K562 (cell line): Measurements from ENCODE around the gene NDUFA13. TPM values are rescaled to one million over a fixed set of nuclear protein-coding genes. Genes with fewer than 3 reads are reported as not detected.

Experiments used
- ATAC-seq: fragments of 200-7000 bp; cut with Tn5 transposase; 3 replicates; pipeline ENCODE4 v1.9.1; 2020; ENCODE audit warnings: moderate library complexity
- BruUV-seq: library from RNA; stranded (reverse); fragments of 400-500 nt; replicated peaks from 2 replicates; lab custom pipeline; 2021; lab: Mats Ljungman, UMichigan
- CTCF ChIA-PET: fragments of 300-600 bp; formaldehyde crosslinking; extraction: SDS; loops from one replicate; lab custom pipeline; 2021; ENCODE audit warnings: low intra/inter-chr PET ratio; lab: Yijun Ruan, JAX
- POLR2A ChIA-PET: fragments of 300-600, 350-650 bp; sonication (Branson Sonifier 250); formaldehyde crosslinking; extraction: SDS; loops from one replicate; lab custom pipeline; 2021; ENCODE audit warnings: antibody characterized with exemption, inconsistent platforms; lab: Yijun Ruan, JAX
- DNase-seq, 4 experiments: peaks; one replicate each; pipeline versions ENCODE4 v3.0.0 to v3.0.0-alpha.2; 2011 to 2018; ENCODE audit warnings: low spot score in 3 of 4, mixed read lengths in 3 of 4; ENCODE audit errors: extremely low read depth in 1 of 4
- FAIRE-seq: peaks from 2 replicates; lab custom pipeline; 2011; peaks lifted over from hg19 to GRCh38; lab: Jason Lieb, UNC
- H2AFZ ChIP-seq: 2 replicates; pipeline ENCODE4 v1.6.0; 2011; ENCODE audit warnings: low read depth, low read length, control low read depth, inconsistent platforms
- H3K27ac ChIP-seq: fragments of 200-600 bp; 3 replicates; pipeline ENCODE4 v1.8.0; 2011; ENCODE audit warnings: low read depth, mild to moderate bottlenecking, control low read depth, inconsistent platforms, low read length, moderate library complexity, mixed read lengths; ENCODE audit errors: extremely low read depth
- H3K27me3 ChIP-seq, 2 experiments: fragments of 300-600 bp in 1 of 2; 2 replicates in 1 of 2; 3 replicates in 1 of 2; pipeline versions ENCODE4 v1.6.0 to v1.8.0; 2011; ENCODE audit warnings: inconsistent platforms in 2 of 2, low read length in 2 of 2, mild to moderate bottlenecking in 1 of 2, mixed read lengths in 1 of 2, moderate library complexity in 1 of 2; ENCODE audit not compliant: control insufficient read depth in 2 of 2, insufficient read depth in 2 of 2
- H3K36me3 ChIP-seq: fragments of 300-600 bp; 3 replicates; pipeline ENCODE4 v1.8.0; 2011; ENCODE audit warnings: mild to moderate bottlenecking, low read length, inconsistent platforms; ENCODE audit not compliant: control insufficient read depth, insufficient read depth
- H3K4me1 ChIP-seq, 2 experiments: fragments of 200-600 bp in 1 of 2; replicated peaks in 1 of 2; 2 replicates in 1 of 2; 3 replicates in 1 of 2; pipeline versions ENCODE4 v1.5.1 to v1.8.0; 2011; ENCODE audit warnings: inconsistent platforms in 2 of 2, low read length in 2 of 2, mild to moderate bottlenecking in 1 of 2, mixed read lengths in 1 of 2, moderate library complexity in 1 of 2; ENCODE audit not compliant: control insufficient read depth in 2 of 2, insufficient read depth in 2 of 2
- H3K4me2 ChIP-seq: 2 replicates; pipeline ENCODE4 v1.6.1; 2011; ENCODE audit warnings: low read length, control low read depth, inconsistent platforms, mixed read lengths; ENCODE audit not compliant: insufficient read depth
- H3K4me3 ChIP-seq: fragments of 200-600 bp; sonication (generic), shearing (Covaris generic); 2 replicates; pipeline ENCODE4 v1.5.1; 2016; ENCODE audit warnings: control low read depth, inconsistent platforms
- H3K79me2 ChIP-seq: fragments of 200-600 bp; 3 replicates; pipeline ENCODE4 v1.8.0; 2011; ENCODE audit warnings: low read length, inconsistent platforms; ENCODE audit not compliant: control insufficient read depth, insufficient read depth
- H3K9ac ChIP-seq, 2 experiments: 2 replicates each; pipeline versions ENCODE4 v1.6.0 to v1.6.1; 2011; ENCODE audit warnings: low read depth in 2 of 2, low read length in 2 of 2, control low read depth in 1 of 2, inconsistent platforms in 1 of 2, mild to moderate bottlenecking in 1 of 2, mixed read lengths in 1 of 2; ENCODE audit not compliant: insufficient read depth in 1 of 2
- H3K9me1 ChIP-seq: one replicate; pipeline ENCODE4 v1.6.0; 2011; ENCODE audit warnings: inconsistent platforms, mild to moderate bottlenecking, low read length, moderate library complexity; ENCODE audit not compliant: control insufficient read depth, insufficient read depth
- H3K9me3 ChIP-seq: replicated peaks from 2 replicates; pipeline ENCODE4 v1.5.1; 2011; ENCODE audit warnings: low read depth, low read length, inconsistent platforms; ENCODE audit not compliant: control insufficient read depth, insufficient read depth
- H4K20me1 ChIP-seq: replicated peaks from 2 replicates; pipeline ENCODE4 v1.6.1; 2011; ENCODE audit warnings: low read length, inconsistent platforms, mixed read lengths; ENCODE audit not compliant: control insufficient read depth, insufficient read depth
- LEF1 ChIP-seq: fragments of 450-650 bp; IDR thresholded peaks from 2 replicates; pipeline ENCODE4 v1.6.1; 2016; ENCODE audit warnings: mild to moderate bottlenecking
- ZNF121 ChIP-seq: sonication (generic); formaldehyde crosslinking; conservative IDR thresholded peaks from 2 replicates; pipeline ENCODE4 v1.8.0; 2022; ENCODE audit warnings: missing genetic modification reagents
- WGBS: fragments of 100-300 bp; shearing (Covaris generic); methylation state at CpG from one replicate; pipeline ENCODE4 v1.1.6; 2016; ENCODE audit warnings: low coverage, mixed read lengths; ENCODE audit not compliant: insufficient coverage; ENCODE audit errors: missing lambda C conversion rate; 5-methylcytosine and 5-hydroxymethylcytosine counted together
- in situ Hi-C: fragments of 300-500 bp; cut with MboI; formaldehyde crosslinking; loops from 4 replicates; pipeline ENCODE4 v1.15.0; 2018; ENCODE audit warnings: inconsistent platforms, mixed read lengths
- intact Hi-C: fragments of 100-400 bp; cut with micrococcal nuclease; formaldehyde crosslinking; loops from 2 replicates; pipeline ENCODE4 v1.14.2; 2022
- polyA plus RNA-seq, 8 experiments: library from polyadenylated mRNA; depleted of rRNA in 4 of 8; stranded (reverse) in 5 of 8; unstranded in 3 of 8; fragments of >200 nt; fragmentation: Nextera tagmentation in 2 of 8; fragmentation: Illumina TruSeq in 1 of 8; extraction: Ambion mirVana in 2 of 8; extraction: Trizol in 1 of 8; gene quantifications; 2 replicates each; pipeline versions ENCODE4 v1.2.1 to v1.2.3, GENCODE V29; 2011 to 2014; ENCODE audit warnings: inconsistent platforms in 1 of 8, missing spikeins in 1 of 8
- total RNA-seq, 7 experiments: library from RNA; depleted of rRNA in 6 of 7; stranded (reverse); fragments of >200 nt in 6 of 7; fragmentation: Illumina TruSeq in 2 of 7; extraction: Trizol in 2 of 7; gene quantifications; 2 replicates each; pipeline versions ENCODE4 v1.2.1 to v1.2.3, GENCODE V29; 2011 to 2021; ENCODE audit warnings: low replicate concordance in 1 of 7
- TF ChIP-seq, protein P1 (sequence below): fragments of 250-450 bp; sonication (Bioruptor Pico); IDR thresholded peaks from 2 replicates; pipeline ENCODE4 v1.4.0; 2020; ENCODE audit warnings: mild to moderate bottlenecking, moderate library complexity

Gene NDUFA13
- total and polyA plus RNA-seq, 9 of the 15 experiments (the other 6 are each of a cell fraction or from before 2014, with no cell fraction given) = 146 to 596 (median 429) TPM

DNA sequence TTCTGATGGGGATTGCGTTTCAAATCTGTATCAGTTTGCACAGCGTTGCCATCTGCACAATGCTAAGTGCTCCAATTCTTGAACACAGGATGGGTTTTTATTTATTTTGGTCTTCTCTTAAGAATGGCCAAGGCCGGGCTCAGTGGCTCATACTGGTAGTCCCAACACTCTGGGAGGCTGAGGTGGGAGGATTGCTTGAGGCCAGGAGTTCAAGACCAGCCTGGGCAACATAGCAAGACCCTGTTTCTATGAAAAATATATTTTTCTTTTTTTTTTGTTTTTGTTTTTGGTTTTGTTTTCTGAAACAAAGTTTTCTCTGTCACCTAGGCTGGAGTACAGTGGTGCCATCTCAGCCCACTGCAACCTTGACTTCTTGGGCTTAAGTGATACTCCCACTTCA is 7.2 kb downstream of the NDUFA13 start:
- H2AFZ ChIP-seq = no peak overlapping the region
- peaks cover 6% of the 10 kb centered on the region; the same call in 1 of the 2 replicates for H4K20me1 ChIP-seq
- ATAC-seq = no peak
- WGBS = 91% methylated on average over 3 of the region's 3 CpGs
- CTCF ChIA-PET = no interaction called here
- TF ChIP-seq ZNF121 (peak; percentile 43; the same call in 1 of the 2 replicates), LEF1 (no peak)
- TF ChIP-seq, all 486 proteins: peak for 1
- H3K36me3 ChIP-seq = peaks cover 76% of the 10 kb centered on the region
- no TSS peak for BruUV-seq
- POLR2A ChIA-PET = interaction anchor here (0.7 kb wide), 1 partner anchor 17 kb away, joined by 3 read pairs; no protein-coding TSS in a partner anchor
- no peaks in the 10 kb centered on the region for H3K9me3 ChIP-seq
- FAIRE-seq = no peak
- H3K9ac ChIP-seq = no peak overlapping the region
- no peak overlapping the region for H3K4me3 ChIP-seq
- in situ Hi-C loops = no loop called here
- intact Hi-C loops = no loop called here
- peaks cover 68% of the 10 kb centered on the region for H3K79me2 ChIP-seq
- peaks cover 0 to 33% of the 10 kb centered on the region in 2 experiments; a peak in 3 of 5 replicates for H3K4me1 ChIP-seq
- H3K27me3 ChIP-seq = no peaks in the 10 kb centered on the region
- H3K4me2 ChIP-seq = no peak overlapping the region
- DNase-seq = no peak
- peaks cover 5% of the 10 kb centered on the region for H3K9me1 ChIP-seq
- no peak overlapping the region for H3K27ac ChIP-seq

DNA sequence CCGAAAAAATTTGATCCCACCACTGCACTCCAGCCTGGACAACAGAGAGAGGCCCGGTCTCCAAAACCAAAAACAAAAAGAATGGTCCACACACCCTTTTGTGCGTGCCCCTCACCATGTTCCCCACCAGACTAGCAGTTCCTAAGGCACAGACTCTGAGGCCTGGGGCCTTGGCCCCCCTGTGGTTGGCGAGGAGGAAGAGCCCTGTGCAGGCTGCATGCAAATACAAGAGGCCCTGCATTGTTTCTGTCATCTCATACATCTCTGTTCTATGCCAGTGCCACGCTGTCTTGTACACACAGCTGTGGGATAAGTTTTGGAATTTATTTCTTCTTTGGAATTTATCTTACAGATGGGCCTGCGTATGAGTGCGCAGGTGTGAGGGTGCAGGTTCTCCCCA is 8.0 kb downstream of the NDUFA13 start:
- H3K4me2 ChIP-seq = no peak overlapping the region
- TF ChIP-seq, protein P1, sequence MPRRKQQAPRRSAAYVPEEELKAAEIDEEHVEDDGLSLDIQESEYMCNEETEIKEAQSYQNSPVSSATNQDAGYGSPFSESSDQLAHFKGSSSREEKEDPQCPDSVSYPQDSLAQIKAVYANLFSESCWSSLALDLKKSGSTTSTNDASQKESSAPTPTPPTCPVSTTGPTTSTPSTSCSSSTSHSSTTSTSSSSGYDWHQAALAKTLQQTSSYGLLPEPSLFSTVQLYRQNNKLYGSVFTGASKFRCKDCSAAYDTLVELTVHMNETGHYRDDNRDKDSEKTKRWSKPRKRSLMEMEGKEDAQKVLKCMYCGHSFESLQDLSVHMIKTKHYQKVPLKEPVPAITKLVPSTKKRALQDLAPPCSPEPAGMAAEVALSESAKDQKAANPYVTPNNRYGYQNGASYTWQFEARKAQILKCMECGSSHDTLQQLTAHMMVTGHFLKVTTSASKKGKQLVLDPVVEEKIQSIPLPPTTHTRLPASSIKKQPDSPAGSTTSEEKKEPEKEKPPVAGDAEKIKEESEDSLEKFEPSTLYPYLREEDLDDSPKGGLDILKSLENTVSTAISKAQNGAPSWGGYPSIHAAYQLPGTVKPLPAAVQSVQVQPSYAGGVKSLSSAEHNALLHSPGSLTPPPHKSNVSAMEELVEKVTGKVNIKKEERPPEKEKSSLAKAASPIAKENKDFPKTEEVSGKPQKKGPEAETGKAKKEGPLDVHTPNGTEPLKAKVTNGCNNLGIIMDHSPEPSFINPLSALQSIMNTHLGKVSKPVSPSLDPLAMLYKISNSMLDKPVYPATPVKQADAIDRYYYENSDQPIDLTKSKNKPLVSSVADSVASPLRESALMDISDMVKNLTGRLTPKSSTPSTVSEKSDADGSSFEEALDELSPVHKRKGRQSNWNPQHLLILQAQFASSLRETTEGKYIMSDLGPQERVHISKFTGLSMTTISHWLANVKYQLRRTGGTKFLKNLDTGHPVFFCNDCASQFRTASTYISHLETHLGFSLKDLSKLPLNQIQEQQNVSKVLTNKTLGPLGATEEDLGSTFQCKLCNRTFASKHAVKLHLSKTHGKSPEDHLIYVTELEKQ (CRISPR knock-in tag) = no peak
- peaks cover 6% of the 10 kb centered on the region; the same call in 1 of the 2 replicates for H4K20me1 ChIP-seq

More for the DNA sequence above, 8.0 kb downstream of the NDUFA13 start:
- peaks cover 0 to 31% of the 10 kb centered on the region in 2 experiments; a peak in 3 of 5 replicates for H3K4me1 ChIP-seq
- ATAC-seq = no peak
- no TSS peak for BruUV-seq
- no peaks in the 10 kb centered on the region for H3K27me3 ChIP-seq
- no peak overlapping the region for H3K27ac ChIP-seq
- 95% methylated on average over 7 of the region's 7 CpGs for WGBS
- H3K79me2 ChIP-seq = peaks cover 61% of the 10 kb centered on the region
- intact Hi-C loops (no loop called here), in situ Hi-C loops (no loop called here)
- no peak overlapping the region for H2AFZ ChIP-seq
- peaks cover 5% of the 10 kb centered on the region for H3K9me1 ChIP-seq
- POLR2A ChIA-PET = no interaction called here
- H3K9ac ChIP-seq = no peak overlapping the region
- no peaks in the 10 kb centered on the region for H3K9me3 ChIP-seq
- H3K4me3 ChIP-seq = no peak overlapping the region
- no peak for DNase-seq
- CTCF ChIA-PET = no interaction called here
- peaks cover 81% of the 10 kb centered on the region for H3K36me3 ChIP-seq
- no peak for FAIRE-seq
